GM20431 (cell line): ENCODE data around the gene FOXB2.

Source experiments
- in situ Hi-C: fragments of 300-500 bp; cut with MseI, MboI; formaldehyde crosslinking; loops from one replicate; pipeline ENCODE4 v1.15.0; 2020; ENCODE audit warnings: low sequenced_read_pairs; ENCODE audit not compliant: unreplicated experiment

FOXB2 gene

DNA sequence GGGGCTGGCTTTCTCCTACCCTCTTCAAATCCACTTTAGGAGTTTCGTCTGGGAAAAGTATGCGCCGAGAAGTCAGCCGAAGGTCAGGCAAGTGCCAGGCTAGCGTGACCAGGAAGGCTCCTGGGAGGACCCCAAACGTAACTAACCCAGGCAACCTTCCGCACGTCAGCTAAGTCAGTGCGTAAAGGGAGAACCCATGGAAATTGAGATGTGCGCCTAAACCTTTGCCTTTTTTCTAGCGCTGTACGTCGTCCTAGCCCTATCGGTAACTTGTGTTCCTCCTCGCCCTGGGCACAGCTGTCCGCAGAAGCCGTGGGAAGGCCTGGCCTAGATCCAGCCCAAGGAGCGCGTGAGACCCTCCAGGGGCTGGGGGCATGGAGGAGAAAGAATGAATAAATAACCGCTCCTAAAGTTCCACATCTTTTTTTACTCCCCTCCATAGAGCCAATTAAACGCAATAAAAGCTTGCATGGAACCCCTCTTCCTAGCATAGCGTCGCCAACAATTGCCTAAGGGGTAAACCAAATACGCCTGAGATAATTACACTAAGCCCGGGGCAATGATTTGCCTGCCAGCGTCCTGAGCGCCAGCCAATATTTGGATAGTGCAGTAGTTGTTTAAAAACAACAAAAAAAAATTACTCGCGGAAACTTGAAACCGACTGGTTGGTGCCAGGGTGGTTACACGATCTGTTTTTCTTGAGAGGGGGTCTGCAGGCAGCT is 4.0 kb upstream of the FOXB2 start:
- in situ Hi-C loops, result no loop called here

GRCh38 chr9:77016121-77016525 is 3.3 kb upstream of the FOXB2 start:
- in situ Hi-C loops, result no loop called here

GRCh38 chr9:77016526-77017504 is 2.6 kb upstream of the FOXB2 start:
- in situ Hi-C loops, result no loop called here

DNA sequence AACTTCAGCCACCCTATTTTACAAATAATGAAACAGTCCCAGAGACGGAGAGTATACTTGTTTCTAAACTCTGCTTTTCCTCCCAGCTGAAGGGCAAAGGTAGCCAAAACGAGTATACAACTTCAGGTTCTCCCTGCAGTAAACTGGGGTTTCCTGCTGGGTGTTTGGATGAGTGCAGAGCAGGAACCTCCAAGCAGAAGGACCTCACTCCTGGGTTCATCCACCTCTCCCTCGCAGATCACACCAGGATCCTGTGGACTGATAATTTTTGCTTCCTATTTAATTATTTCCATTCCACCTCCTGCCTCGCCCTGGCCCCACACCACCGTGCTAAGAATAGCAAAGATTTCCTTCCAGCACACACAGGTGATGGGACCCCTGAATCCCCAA is 2.0 kb upstream of the FOXB2 start:
- in situ Hi-C loops, result no loop called here

GRCh38 chr9:77018058-77018968 is 1.1 kb upstream of the FOXB2 start:
- in situ Hi-C loops, result no loop called here

DNA sequence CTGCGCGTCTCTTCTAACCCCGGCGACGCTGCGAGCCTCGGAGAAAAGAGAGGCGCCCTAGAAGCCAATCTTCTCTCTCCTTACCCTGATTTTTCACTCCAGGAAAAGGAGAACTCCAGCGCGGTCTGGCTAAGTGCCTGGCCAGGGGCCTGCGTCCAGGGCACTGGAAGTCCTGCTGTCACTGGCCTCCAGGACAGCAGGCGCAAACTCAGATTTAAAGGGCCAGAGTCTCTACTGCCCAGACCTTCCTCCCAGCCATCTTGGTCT is 553 bp upstream of the FOXB2 start:
- in situ Hi-C loops, result no loop called here

DNA sequence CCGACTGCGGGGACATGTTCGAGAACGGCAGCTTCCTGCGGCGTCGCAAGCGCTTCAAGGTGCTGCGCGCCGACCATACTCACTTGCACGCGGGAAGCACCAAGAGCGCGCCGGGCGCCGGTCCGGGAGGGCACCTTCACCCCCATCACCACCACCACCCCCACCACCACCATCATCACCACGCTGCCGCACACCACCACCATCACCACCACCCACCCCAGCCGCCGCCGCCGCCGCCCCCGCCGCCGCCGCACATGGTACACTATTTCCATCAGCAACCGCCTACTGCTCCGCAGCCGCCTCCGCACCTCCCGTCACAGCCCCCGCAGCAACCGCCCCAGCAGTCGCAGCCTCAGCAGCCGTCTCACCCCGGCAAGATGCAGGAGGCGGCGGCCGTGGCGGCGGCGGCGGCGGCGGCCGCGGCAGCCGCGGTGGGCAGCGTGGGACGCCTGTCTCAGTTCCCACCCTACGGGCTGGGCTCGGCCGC is 514 bp downstream of the FOXB2 start:
- in situ Hi-C loops, result no loop called here

- in situ Hi-C loops, result no loop called here
Observed at GRCh38 chr9:77020413-77021290, 1.2 kb downstream of the FOXB2 start.

DNA sequence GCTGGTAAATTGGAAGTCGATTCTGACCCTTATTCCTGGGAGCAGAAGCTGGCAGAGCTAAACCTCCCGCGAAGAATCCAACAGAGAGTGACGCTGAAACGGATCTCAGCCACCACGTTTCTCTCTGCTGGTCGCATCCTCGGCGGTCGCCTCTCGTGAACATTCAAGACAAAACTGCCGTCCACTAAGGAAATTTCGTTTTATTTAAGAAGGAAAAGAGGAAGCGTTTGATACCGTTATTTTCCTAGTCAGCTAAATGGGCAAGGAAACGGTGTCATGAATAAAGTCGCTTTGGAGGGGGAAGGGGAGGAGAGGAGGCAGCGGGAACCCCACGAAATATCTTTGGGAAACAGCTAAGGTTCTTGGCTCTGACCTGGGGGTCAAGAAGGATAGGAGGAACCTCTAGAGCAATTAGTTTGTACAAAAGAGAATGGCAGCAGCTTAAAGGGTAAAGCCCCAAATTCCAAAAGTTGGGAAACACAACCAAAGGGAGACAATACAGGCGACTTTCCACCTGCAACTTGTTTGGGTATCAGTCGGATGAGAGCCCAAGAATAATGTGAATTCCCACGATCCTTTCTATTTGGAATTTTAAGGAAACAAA is 1.9 kb downstream of the FOXB2 start:
- in situ Hi-C loops, result no loop called here

DNA sequence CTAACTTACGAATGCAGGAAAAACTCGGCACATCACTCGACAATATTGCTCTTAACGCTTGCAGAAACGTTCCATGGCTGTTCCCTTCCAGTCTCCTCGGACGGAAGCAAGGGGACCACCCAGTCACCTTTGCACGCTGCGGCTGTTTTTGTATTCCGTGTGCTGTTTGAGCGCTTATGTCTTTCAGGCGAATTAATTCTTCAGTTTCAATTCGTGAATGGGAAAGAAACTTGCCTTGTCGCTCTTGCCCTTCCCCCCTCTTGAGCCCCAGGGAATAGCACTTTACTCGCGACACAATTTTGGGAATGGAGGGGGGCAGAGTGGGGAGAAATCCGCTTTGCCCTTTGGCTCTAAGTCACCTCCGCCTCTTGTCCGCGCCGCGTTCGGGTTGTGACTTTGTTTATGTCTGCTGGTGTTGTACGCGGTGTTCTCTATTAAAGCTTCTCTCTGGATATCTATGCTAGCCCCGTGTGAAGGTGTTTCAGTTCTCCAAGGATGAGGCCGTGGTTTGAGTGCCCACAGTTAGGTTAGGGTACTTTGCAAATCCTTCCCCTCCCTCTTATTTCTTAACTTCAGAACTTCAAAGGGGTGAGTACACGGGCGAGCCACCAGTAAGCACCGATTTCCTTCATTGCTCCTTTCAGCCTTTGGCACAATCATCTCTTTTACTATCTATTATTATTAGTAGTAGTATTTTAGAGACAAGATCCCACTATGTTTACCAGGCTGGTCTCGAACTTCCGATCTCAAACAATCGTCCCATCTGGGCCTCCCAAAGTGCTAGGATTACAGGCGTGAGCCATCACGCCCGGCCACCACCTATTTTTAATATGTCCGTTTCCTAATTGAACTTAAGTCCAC is 2.7 kb downstream of the FOXB2 start:
- in situ Hi-C loops, result no loop called here

DNA sequence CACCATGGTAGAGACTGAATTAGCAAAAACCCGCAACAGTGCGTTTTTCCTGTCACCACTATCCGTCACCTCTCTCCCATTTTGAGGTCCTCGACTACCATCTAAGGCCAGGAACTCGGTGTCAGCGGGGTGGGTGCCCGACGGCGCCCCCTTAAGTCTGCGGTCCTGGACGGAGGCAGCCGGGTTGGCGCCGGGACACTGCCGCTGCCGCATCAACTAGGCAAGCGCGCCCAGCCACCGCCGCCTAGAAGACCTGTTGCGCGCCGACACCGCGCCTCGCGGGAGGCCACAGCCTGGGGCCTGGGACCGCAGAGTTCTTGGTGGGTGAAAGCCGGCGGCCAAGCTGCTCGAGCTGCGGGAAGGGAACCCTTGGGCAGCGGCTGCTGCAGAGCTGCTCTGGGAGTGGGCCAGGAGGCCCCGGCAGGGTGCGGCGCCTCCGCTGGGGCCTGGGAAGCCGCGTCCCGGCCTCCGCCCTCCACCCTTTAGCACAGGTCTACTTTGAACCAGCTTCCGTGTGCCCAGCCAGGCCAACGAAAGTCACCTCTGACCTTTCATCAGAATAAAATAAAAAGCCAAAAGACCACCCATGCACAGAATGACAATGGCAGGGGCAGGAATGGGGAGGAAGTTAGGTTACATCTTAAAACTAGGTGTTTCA is 3.5 kb downstream of the FOXB2 start:
- in situ Hi-C loops, result no loop called here

- in situ Hi-C loops, result no loop called here
Observed at GRCh38 chr9:77023726-77024125, 4.3 kb downstream of the FOXB2 start.

DNA sequence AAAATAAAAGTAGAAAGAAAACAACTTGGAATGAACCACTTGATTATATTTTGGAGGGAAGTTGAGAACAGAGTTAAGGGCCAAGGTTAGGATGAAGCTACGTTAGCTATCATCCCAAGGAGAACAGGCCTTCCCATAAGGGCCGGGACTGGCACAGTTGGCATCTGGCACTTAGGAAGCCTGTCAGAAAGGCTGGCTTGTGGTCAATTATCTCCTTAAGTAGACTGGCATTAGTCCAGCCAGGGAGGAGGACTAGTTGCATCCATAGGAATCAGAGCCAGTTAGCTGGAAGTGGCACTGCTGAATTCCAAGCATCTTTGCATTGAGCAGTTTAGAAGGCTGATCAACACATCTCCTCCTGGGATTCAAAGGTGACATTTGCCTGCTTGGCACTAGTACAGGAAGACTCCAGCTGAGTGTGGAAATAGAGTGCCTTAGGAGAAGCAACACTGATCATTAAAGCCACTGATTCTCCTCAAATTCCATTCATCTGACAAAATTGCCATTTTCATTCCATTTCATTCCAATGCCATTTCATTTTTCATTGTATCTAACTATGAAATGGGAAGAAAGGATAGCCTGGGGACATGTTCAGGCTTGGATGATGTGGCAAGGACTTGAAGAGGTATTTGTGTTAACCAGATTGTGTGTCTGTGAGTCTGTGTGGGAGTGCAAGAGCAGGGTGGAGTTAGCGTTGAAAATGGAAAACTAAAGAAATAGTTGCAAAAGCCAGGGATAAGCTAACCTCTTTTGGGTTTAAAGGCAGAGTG is 5.5 kb downstream of the FOXB2 start:
- in situ Hi-C loops, result no loop called here

DNA sequence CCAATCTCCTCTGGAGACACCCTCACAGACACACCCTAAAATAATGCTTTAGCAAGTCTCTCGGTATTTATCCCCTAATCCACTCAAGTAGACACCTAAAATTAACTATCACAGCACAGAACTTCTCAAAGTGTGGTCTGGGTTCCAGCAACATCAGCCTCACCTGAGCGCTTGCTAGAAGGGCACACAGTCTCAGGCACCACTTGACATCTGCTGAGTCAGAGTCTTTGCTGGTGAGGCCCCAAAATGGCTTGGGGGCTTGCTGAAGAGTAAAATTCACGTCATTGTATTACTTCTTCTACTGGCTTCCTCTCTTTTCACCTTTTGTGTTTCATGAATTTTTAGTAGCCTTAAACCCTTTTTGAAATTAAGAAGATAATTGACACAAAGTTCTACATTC is 9.0 kb downstream of the FOXB2 start:
- in situ Hi-C loops, result no loop called here

DNA sequence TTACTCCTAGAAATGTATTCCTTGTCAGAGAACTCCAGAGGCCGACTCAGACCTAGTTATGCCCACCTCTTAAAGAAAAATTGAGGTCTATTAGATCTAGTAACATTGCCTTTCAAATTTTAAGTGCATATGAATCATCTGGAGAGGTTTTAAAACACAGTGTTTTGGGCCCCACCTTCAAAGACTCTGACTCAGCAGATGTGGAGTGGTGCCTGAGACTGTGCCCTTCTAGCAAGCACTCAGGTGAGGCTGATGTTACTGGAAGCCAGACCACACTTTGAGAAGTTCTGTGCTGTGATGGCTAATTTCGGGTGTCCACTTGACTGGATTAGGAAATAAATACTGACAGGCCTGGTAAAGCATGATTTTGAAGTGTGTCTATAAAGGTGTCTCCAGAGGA is 10.6 kb downstream of the FOXB2 start:
- in situ Hi-C loops, result no loop called here

GRCh38 chr9:77038281-77039036 is 19.0 kb downstream of the FOXB2 start:
- in situ Hi-C loops, result no loop called here
